ENCODE data around the gene TTC39B.

- TF ChIP-seq, protein P1, sequence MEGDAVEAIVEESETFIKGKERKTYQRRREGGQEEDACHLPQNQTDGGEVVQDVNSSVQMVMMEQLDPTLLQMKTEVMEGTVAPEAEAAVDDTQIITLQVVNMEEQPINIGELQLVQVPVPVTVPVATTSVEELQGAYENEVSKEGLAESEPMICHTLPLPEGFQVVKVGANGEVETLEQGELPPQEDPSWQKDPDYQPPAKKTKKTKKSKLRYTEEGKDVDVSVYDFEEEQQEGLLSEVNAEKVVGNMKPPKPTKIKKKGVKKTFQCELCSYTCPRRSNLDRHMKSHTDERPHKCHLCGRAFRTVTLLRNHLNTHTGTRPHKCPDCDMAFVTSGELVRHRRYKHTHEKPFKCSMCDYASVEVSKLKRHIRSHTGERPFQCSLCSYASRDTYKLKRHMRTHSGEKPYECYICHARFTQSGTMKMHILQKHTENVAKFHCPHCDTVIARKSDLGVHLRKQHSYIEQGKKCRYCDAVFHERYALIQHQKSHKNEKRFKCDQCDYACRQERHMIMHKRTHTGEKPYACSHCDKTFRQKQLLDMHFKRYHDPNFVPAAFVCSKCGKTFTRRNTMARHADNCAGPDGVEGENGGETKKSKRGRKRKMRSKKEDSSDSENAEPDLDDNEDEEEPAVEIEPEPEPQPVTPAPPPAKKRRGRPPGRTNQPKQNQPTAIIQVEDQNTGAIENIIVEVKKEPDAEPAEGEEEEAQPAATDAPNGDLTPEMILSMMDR (IDR thresholded peaks at IDR 0.05): no peak
- TF ChIP-seq ZFX (IDR thresholded peaks at IDR 0.05; ENCODE audit: borderline replicate concordance): no peak
Measured at GRCh38 chr9:15344191-15344590, 37.2 kb upstream of the TTC39B start.
